Measurements from ENCODE around the gene SCARB2. TPM values are rescaled to one million over a fixed set of nuclear protein-coding genes. Genes with fewer than 3 reads are reported as not detected.

SCARB2 gene
- total and polyA plus RNA-seq, 2 experiments from 2014 or later = 17.7 to 41.0 TPM

DNA sequence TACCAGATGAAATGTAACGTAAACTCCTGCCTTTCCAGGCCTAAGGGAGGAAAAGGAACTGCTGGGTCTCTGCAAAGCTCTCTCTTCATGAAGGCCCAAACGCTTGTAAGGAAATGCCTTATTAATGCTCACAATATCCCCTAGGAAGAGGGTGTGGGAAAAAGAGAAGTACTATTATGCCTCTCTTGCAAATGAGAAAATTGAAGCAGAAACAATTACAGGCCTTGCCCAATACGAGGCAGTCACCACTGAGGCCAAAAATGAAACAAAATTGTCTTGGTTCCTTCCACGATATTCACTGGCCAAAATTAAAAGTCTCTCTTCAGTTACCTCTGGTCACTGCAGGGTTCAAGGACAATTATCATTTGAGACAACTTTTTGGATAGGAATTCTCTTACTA lies 3.2 kb downstream of the SCARB2 start (continued):
- no peak for TF ChIP-seq EZH2phosphoT487 (IDR thresholded peaks at IDR 0.05; ENCODE audit: unreplicated experiment)
- TF ChIP-seq ZNF114 (CRISPR knock-in tag; IDR thresholded peaks at IDR 0.05) = no peak
- TF ChIP-seq, protein P1, sequence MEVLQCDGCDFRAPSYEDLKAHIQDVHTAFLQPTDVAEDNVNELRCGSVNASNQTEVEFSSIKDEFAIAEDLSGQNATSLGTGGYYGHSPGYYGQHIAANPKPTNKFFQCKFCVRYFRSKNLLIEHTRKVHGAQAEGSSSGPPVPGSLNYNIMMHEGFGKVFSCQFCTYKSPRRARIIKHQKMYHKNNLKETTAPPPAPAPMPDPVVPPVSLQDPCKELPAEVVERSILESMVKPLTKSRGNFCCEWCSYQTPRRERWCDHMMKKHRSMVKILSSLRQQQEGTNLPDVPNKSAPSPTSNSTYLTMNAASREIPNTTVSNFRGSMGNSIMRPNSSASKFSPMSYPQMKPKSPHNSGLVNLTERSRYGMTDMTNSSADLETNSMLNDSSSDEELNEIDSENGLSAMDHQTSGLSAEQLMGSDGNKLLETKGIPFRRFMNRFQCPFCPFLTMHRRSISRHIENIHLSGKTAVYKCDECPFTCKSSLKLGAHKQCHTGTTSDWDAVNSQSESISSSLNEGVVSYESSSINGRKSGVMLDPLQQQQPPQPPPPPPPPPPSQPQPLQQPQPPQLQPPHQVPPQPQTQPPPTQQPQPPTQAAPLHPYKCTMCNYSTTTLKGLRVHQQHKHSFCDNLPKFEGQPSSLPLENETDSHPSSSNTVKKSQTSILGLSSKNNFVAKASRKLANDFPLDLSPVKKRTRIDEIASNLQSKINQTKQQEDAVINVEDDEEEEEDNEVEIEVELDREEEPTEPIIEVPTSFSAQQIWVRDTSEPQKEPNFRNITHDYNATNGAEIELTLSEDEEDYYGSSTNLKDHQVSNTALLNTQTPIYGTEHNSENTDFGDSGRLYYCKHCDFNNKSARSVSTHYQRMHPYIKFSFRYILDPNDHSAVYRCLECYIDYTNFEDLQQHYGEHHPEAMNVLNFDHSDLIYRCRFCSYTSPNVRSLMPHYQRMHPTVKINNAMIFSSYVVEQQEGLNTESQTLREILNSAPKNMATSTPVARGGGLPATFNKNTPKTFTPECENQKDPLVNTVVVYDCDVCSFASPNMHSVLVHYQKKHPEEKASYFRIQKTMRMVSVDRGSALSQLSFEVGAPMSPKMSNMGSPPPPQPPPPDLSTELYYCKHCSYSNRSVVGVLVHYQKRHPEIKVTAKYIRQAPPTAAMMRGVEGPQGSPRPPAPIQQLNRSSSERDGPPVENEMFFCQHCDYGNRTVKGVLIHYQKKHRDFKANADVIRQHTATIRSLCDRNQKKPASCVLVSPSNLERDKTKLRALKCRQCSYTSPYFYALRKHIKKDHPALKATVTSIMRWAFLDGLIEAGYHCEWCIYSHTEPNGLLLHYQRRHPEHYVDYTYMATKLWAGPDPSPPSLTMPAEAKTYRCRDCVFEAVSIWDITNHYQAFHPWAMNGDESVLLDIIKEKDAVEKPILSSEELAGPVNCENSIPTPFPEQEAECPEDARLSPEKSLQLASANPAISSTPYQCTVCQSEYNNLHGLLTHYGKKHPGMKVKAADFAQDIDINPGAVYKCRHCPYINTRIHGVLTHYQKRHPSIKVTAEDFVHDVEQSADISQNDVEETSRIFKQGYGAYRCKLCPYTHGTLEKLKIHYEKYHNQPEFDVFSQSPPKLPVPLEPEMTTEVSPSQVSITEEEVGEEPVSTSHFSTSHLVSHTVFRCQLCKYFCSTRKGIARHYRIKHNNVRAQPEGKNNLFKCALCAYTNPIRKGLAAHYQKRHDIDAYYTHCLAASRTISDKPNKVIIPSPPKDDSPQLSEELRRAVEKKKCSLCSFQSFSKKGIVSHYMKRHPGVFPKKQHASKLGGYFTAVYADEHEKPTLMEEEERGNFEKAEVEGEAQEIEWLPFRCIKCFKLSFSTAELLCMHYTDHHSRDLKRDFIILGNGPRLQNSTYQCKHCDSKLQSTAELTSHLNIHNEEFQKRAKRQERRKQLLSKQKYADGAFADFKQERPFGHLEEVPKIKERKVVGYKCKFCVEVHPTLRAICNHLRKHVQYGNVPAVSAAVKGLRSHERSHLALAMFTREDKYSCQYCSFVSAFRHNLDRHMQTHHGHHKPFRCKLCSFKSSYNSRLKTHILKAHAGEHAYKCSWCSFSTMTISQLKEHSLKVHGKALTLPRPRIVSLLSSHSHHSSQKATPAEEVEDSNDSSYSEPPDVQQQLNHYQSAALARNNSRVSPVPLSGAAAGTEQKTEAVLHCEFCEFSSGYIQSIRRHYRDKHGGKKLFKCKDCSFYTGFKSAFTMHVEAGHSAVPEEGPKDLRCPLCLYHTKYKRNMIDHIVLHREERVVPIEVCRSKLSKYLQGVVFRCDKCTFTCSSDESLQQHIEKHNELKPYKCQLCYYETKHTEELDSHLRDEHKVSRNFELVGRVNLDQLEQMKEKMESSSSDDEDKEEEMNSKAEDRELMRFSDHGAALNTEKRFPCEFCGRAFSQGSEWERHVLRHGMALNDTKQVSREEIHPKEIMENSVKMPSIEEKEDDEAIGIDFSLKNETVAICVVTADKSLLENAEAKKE (CRISPR knock-in tag; IDR thresholded peaks at IDR 0.05) = no peak

DNA sequence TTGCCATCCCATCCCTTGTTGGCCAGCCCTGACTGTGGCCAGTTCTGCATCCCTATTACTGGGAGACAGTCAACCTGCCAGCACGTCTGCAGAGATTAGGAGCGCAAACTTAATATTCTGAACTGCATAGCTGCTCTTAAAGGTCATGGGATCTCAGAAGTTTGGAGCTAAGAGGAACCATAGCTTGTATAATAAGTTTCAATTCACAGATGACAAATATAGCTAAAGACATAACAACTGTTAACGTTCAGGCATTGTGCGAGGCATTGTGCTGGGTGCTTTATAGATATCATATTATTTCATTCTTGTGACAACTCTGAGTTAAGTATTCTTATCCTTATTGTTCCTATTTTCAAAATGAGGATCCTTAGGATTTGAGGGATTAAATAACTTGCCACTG lies 3.7 kb downstream of the SCARB2 start:
- H3F3A ChIP-seq (replicated peaks; ENCODE audit: low read depth) = peaks cover 17% of the 10 kb centered on the region
- H3K36me3 ChIP-seq (ENCODE audit: insufficient read depth) = no peaks in the 10 kb centered on the region
- no peak overlapping the region for H2AFZ ChIP-seq
- H3K27me3 Mint-ChIP-seq (ENCODE audit: insufficient read depth, low read depth, poor library complexity) = peaks cover 4% of the 10 kb centered on the region
- DNase-seq (ENCODE audit: low spot score) (no peak), ATAC-seq (no peak)
- peaks cover 57% of the 10 kb centered on the region for H3K79me2 ChIP-seq (replicated peaks; ENCODE audit: insufficient read depth)
- H3K9me3 Mint-ChIP-seq = no peaks in the 10 kb centered on the region
- H3K27ac Mint-ChIP-seq = no peak overlapping the region
- no peaks in the 10 kb centered on the region for H3K36me3 Mint-ChIP-seq (ENCODE audit: low read depth)
- no peak overlapping the region for H3K4me3 ChIP-seq
- peaks cover 11% of the 10 kb centered on the region; the same call in 1 of the 2 replicates for H4K20me1 ChIP-seq (replicated peaks; ENCODE audit: insufficient read depth)
- peaks cover 28% of the 10 kb centered on the region for H3K4me1 Mint-ChIP-seq
- H3K27me3 ChIP-seq (ENCODE audit: insufficient read depth) = no peaks in the 10 kb centered on the region
- H3K4me3 Mint-ChIP-seq = no peak overlapping the region
- peaks cover 23% of the 10 kb centered on the region for H3K4me1 ChIP-seq (ENCODE audit: insufficient read depth)
- no peak overlapping the region for H3K27ac ChIP-seq (ENCODE audit: low read depth)
- H3K4me2 ChIP-seq = no peak overlapping the region
- no peaks in the 10 kb centered on the region for H3K9me2 ChIP-seq (ENCODE audit: insufficient read depth)
- TF ChIP-seq, protein P1 (CRISPR knock-in tag; IDR thresholded peaks at IDR 0.05) = no peak
- TF ChIP-seq, protein P2, sequence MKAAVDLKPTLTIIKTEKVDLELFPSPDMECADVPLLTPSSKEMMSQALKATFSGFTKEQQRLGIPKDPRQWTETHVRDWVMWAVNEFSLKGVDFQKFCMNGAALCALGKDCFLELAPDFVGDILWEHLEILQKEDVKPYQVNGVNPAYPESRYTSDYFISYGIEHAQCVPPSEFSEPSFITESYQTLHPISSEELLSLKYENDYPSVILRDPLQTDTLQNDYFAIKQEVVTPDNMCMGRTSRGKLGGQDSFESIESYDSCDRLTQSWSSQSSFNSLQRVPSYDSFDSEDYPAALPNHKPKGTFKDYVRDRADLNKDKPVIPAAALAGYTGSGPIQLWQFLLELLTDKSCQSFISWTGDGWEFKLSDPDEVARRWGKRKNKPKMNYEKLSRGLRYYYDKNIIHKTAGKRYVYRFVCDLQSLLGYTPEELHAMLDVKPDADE (IDR thresholded peaks at IDR 0.05) = no peak
- TF ChIP-seq NANOG (IDR thresholded peaks at IDR 0.05; ENCODE audit: borderline replicate concordance) = no peak
- no peak for TF ChIP-seq JUNB (IDR thresholded peaks at IDR 0.05; ENCODE audit: unreplicated experiment)
- TF ChIP-seq CREB1 (CRISPR knock-in tag; IDR thresholded peaks at IDR 0.05; ENCODE audit: low read depth) = no peak
- TF ChIP-seq EZH2 (IDR thresholded peaks at IDR 0.05; ENCODE audit: low read depth, unreplicated experiment) = no peak
